ENCODE results near the gene C3orf18.

DNA sequence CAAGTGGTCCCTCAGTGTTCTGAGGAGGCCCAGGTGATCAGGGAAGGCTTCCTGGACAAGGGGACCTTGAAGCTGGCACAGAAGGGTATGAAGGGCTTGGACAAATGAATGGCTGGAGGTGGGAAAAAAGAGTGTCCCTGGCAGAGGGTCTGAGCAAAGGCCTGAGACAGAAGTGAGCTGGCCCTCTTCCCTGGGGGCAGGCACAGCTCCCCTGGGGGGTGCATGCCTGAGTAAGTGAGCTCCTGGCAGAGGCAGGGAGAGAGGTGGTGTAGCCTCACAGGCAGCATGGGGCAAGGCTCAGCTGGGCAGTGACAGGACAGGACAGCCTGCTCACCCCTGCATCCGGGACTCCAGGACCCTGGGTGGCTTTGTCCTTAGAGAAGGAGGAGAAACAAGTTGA is 58.7 kb downstream of the C3orf18 start:
- TF ChIP-seq, protein P1, sequence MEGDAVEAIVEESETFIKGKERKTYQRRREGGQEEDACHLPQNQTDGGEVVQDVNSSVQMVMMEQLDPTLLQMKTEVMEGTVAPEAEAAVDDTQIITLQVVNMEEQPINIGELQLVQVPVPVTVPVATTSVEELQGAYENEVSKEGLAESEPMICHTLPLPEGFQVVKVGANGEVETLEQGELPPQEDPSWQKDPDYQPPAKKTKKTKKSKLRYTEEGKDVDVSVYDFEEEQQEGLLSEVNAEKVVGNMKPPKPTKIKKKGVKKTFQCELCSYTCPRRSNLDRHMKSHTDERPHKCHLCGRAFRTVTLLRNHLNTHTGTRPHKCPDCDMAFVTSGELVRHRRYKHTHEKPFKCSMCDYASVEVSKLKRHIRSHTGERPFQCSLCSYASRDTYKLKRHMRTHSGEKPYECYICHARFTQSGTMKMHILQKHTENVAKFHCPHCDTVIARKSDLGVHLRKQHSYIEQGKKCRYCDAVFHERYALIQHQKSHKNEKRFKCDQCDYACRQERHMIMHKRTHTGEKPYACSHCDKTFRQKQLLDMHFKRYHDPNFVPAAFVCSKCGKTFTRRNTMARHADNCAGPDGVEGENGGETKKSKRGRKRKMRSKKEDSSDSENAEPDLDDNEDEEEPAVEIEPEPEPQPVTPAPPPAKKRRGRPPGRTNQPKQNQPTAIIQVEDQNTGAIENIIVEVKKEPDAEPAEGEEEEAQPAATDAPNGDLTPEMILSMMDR (IDR thresholded peaks at IDR 0.05): no peak
- no peak for TF ChIP-seq POLR2A (IDR thresholded peaks at IDR 0.05)

All from heart left ventricle (tissue), 13 donors.